Breast epithelium (tissue), 3 donors: ENCODE data around the gene B4GALNT1.

Experiments used
- POLR2A ChIP-seq: fragments of 450-650 bp; IDR thresholded peaks from one replicate; pipeline ENCODE4 v1.6.1; 2016; ENCODE audit warnings: antibody characterized with exemption, mild to moderate bottlenecking, moderate library complexity
- POLR2AphosphoS5 ChIP-seq, 3 donors: sonication (generic); formaldehyde crosslinking; IDR thresholded peaks; one replicate each; pipeline ENCODE4 v1.6.1; 2017; ENCODE audit warnings: antibody characterized with exemption in 3 of 3
- TF ChIP-seq, protein P1 (sequence below), 3 donors: fragments of 450-650 bp; IDR thresholded peaks; one replicate each; pipeline ENCODE4 v1.5.1; 2016 to 2017; ENCODE audit warnings: antibody characterized with exemption in 3 of 3, mild to moderate bottlenecking in 3 of 3, moderate library complexity in 3 of 3

DNA sequence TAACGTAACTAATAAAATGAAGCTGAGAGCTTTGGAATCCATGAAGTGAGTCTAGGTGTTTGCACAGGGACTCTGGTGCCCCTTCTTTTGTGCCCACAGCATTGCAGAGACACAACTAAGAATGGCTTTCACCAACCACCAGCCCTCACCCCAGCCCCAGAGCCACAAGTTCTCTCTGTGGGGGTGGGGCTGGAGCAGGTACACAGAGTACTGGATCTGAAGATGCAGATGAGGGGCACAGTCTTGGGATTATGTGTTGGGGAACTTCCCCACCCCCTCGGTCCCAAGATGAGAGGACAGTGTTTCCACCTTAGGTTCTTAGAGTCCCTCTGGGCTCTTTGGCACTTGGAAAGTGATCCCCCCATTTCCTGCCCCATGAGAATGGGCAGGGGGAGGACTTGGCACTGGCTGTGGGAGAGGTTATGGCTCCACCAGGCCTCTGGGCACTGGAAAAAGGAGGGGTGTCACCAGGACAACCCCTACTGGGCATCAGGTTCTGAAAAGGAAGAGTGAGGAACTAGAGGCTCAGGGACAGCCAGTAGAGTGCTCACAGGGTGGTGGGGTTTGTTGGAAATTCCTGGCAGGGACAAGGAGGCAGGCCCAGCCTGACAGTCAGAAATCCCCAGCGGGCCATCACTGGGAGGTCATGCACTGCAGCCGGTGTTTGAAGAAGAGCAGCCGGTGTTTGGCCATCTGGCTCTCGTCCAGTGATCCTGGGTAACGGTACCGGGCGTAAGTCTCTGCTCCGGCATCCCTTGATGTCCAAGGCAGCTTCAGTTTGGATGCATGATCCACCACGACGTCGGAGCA is 6.7 kb downstream of the B4GALNT1 start:
- TF ChIP-seq, protein P1, sequence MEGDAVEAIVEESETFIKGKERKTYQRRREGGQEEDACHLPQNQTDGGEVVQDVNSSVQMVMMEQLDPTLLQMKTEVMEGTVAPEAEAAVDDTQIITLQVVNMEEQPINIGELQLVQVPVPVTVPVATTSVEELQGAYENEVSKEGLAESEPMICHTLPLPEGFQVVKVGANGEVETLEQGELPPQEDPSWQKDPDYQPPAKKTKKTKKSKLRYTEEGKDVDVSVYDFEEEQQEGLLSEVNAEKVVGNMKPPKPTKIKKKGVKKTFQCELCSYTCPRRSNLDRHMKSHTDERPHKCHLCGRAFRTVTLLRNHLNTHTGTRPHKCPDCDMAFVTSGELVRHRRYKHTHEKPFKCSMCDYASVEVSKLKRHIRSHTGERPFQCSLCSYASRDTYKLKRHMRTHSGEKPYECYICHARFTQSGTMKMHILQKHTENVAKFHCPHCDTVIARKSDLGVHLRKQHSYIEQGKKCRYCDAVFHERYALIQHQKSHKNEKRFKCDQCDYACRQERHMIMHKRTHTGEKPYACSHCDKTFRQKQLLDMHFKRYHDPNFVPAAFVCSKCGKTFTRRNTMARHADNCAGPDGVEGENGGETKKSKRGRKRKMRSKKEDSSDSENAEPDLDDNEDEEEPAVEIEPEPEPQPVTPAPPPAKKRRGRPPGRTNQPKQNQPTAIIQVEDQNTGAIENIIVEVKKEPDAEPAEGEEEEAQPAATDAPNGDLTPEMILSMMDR (IDR thresholded peaks at IDR 0.05), result no peak
- TF ChIP-seq POLR2A, result no peak
- TF ChIP-seq POLR2AphosphoS5 (IDR thresholded peaks at IDR 0.05), result no peak
